B cell (primary cell): ENCODE measurements around the gene SRXN1.

ENCODE experiments used
- EZH2 ChIP-seq: IDR thresholded peaks from 2 replicates; pipeline ENCODE4 v1.6.1; 2012; ENCODE audit warnings: borderline replicate concordance, low read depth, mild to moderate bottlenecking, moderate library complexity, low read length; ENCODE audit not compliant: insufficient read depth, poor library complexity, severe bottlenecking
- TF ChIP-seq, protein P1 (sequence below): fragments of 200-600 bp; IDR thresholded peaks from one replicate; pipeline ENCODE4 v1.8.0; 2022; ENCODE audit warnings: antibody characterized with exemption, mild to moderate bottlenecking

DNA sequence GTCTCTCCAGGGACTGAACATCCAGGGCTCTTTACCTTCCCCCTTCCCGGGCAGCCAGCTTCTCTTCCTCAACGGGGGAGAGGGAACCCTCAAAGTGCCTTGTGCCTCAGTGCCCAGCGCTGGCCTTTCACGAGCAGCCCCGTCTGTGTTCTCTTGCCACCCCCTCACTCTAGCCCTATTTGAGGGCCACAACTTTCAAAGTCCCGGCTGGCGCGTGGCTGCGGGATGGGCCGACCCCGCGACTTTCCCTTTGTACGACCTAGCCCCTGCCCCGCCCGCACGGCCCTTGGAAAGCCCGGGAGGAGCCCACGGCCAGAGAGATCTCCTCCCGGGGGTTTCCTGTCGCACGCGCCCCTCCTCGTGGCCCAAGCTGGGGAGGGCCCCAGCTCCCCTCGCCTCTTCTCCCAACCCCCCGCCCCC, 22.0 kb upstream of the SRXN1 start:
- TF ChIP-seq, protein P1, sequence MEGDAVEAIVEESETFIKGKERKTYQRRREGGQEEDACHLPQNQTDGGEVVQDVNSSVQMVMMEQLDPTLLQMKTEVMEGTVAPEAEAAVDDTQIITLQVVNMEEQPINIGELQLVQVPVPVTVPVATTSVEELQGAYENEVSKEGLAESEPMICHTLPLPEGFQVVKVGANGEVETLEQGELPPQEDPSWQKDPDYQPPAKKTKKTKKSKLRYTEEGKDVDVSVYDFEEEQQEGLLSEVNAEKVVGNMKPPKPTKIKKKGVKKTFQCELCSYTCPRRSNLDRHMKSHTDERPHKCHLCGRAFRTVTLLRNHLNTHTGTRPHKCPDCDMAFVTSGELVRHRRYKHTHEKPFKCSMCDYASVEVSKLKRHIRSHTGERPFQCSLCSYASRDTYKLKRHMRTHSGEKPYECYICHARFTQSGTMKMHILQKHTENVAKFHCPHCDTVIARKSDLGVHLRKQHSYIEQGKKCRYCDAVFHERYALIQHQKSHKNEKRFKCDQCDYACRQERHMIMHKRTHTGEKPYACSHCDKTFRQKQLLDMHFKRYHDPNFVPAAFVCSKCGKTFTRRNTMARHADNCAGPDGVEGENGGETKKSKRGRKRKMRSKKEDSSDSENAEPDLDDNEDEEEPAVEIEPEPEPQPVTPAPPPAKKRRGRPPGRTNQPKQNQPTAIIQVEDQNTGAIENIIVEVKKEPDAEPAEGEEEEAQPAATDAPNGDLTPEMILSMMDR, result no peak
- TF ChIP-seq EZH2, result no peak
